Globus pallidus (tissue), 1 donor: ENCODE results near the gene PIAS1.
"Not testable (repeated sequence)": the region's sequence is repeated elsewhere in the genome, so short reads cannot be mapped to it uniquely, and the experiment has no call there.

Experiments used
- DNase-seq: peaks from one replicate; pipeline ENCODE4 v3.0.0-alpha.2; 2015; ENCODE audit warnings: low spot score

The PIAS1 gene

GRCh38 chr15:68234520-68234919, 180.4 kb downstream of the PIAS1 start:
- not testable (repeated sequence) for DNase-seq

DNA sequence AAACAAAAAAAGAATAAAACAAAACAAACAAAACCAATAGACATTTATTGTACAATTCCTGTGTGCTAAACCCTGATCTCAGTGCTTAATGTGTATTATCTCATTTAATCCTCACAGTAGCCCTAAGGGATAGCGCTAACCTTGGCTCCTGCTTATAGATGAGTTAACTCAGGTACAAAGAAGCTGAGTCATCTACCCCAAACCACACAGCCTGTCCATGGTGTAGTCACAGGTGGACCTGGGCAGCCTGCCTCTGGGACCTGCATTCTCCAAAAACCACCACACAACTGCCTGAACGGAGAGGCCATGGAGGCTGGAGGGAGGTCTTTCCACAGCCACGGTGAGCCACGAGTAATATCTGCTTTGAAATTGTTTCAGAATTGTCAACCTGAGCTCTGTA, 180.9 kb downstream of the PIAS1 start:
- no peak for DNase-seq

DNA sequence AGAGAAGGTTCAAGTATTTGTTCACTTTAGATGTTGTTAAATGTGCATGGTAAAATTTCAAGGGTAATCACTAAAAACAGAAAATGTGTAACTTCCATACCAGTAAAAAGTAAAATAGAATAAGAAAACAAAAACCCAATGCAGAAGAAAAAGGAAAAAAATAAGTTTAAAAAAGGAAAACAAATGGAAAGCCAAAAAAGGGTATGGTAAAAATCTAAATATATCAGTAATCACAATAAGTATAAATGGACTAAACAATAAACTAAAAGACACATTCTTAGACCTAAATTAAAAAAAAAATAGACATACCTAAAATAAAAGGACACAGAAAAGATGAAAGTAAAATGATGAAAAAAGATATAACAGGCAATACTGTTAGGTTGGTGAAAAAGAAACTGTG, 184.9 kb downstream of the PIAS1 start:
- DNase-seq = no peak

GRCh38 chr15:68241088-68241935, 187.2 kb downstream of the PIAS1 start:
- DNase-seq = no peak
